Esophagus muscularis mucosa (tissue), 3 donors: ENCODE data around the gene C1QTNF9.

Source experiments
- EP300 ChIP-seq: sonication (generic); formaldehyde crosslinking; IDR thresholded peaks from one replicate; pipeline ENCODE4 v1.6.1; 2017; ENCODE audit warnings: antibody characterized with exemption
- TF ChIP-seq, protein P1 (sequence below), 3 experiments: fragments of 200-600 bp in 2 of 3; fragments of 450-650 bp in 1 of 3; sonication (generic) in 2 of 3; IDR thresholded peaks; one replicate each; pipeline ENCODE4 v1.5.1; 2017 to 2019; ENCODE audit warnings: antibody characterized with exemption in 3 of 3, mild to moderate bottlenecking in 2 of 3, moderate library complexity in 1 of 3

DNA sequence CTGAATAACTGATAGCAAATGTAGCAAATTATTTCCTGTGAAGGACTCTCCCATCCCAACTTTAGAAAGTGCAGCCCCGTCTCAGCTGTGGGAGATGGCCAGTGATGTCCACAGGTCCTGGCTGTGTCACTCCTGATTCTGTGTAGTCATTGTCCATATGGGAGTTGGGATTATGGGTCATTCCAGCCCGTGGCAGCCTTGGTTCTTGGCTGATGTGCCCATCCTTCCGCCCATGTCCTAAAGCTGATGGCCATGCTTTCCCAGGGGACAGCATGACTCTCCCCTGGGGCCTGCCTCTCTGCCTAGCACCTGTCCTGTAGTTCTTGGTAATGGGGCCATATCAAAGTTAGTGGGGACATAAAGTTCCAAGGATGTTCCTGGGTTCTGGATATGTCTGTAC, 43.9 kb upstream of the C1QTNF9 start:
- TF ChIP-seq, protein P1, sequence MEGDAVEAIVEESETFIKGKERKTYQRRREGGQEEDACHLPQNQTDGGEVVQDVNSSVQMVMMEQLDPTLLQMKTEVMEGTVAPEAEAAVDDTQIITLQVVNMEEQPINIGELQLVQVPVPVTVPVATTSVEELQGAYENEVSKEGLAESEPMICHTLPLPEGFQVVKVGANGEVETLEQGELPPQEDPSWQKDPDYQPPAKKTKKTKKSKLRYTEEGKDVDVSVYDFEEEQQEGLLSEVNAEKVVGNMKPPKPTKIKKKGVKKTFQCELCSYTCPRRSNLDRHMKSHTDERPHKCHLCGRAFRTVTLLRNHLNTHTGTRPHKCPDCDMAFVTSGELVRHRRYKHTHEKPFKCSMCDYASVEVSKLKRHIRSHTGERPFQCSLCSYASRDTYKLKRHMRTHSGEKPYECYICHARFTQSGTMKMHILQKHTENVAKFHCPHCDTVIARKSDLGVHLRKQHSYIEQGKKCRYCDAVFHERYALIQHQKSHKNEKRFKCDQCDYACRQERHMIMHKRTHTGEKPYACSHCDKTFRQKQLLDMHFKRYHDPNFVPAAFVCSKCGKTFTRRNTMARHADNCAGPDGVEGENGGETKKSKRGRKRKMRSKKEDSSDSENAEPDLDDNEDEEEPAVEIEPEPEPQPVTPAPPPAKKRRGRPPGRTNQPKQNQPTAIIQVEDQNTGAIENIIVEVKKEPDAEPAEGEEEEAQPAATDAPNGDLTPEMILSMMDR (IDR thresholded peaks at IDR 0.05), result no peak
- no peak for TF ChIP-seq EP300
